WTC11 (cell line): Measurements from ENCODE around the gene OPRL1. TPM values are rescaled to one million over a fixed set of nuclear protein-coding genes. Genes with fewer than 3 reads are reported as not detected.
A peak's percentile ranks its signal among the peaks of the same experiment; 100 is the strongest.

Experiments used
- ATAC-seq: fragments of 200-7000 bp; cut with Tn5 transposase; 2 replicates; pipeline ENCODE4 v1.10.0; 2021; ENCODE audit warnings: mild to moderate bottlenecking, moderate library complexity
- CTCF ChIA-PET: fragments of 300-600 bp; sonication (Branson Sonifier 250); formaldehyde crosslinking; loops from one replicate; lab custom pipeline; 2021; ENCODE audit warnings: antibody characterized with exemption; lab: Charles Lee
- POLR2A ChIA-PET: fragments of 350-600 bp; sonication (Branson Sonifier 250); formaldehyde crosslinking; loops from one replicate; lab custom pipeline; 2021; ENCODE audit warnings: antibody characterized with exemption; lab: Charles Lee
- DNase-seq: peaks from one replicate; pipeline ENCODE4 v3.0.0; 2021; ENCODE audit warnings: low spot score
- H3K27ac Mint-ChIP-seq: 2 replicates; pipeline ENCODE4 v1.8.0; 2021; ENCODE audit warnings: mixed read lengths
- H3K27me3 Mint-ChIP-seq: 2 replicates; pipeline ENCODE4 v1.8.0; 2021; ENCODE audit warnings: low read depth, mild to moderate bottlenecking, moderate library complexity, mixed read lengths
- H3K36me3 Mint-ChIP-seq: 2 replicates; pipeline ENCODE4 v1.8.0; 2021; ENCODE audit warnings: mixed read lengths
- H3K4me1 Mint-ChIP-seq: 2 replicates; pipeline ENCODE4 v1.8.0; 2022; ENCODE audit warnings: mixed read lengths
- H3K4me3 Mint-ChIP-seq: 2 replicates; pipeline ENCODE4 v1.8.0; 2021; ENCODE audit warnings: mild to moderate bottlenecking, moderate library complexity, mixed read lengths
- H3K9me3 Mint-ChIP-seq: 2 replicates; pipeline ENCODE4 v1.8.0; 2021; ENCODE audit warnings: mixed read lengths
- AFF4 ChIP-seq: sonication (generic); formaldehyde crosslinking; IDR thresholded peaks from 2 replicates; pipeline ENCODE4 v1.8.1; 2023; ENCODE audit warnings: mild to moderate bottlenecking, missing genetic modification reagents, borderline replicate concordance
- ARID4B ChIP-seq: sonication (generic); formaldehyde crosslinking; IDR thresholded peaks from 2 replicates; pipeline ENCODE4 v1.8.0; 2023; ENCODE audit warnings: missing genetic modification reagents, mild to moderate bottlenecking, borderline replicate concordance
- CBFB ChIP-seq: sonication (generic); formaldehyde crosslinking; IDR thresholded peaks from 2 replicates; pipeline ENCODE4 v1.8.1; 2022; ENCODE audit warnings: mild to moderate bottlenecking, low read depth, missing genetic modification reagents
- CTCF ChIP-seq: fragments of 200-600 bp; IDR thresholded peaks from 2 replicates; pipeline ENCODE4 v1.8.0; 2022; ENCODE audit warnings: antibody characterized with exemption
- EMX1 ChIP-seq: fragments of 250-450 bp; sonication (Bioruptor Pico); IDR thresholded peaks from 2 replicates; pipeline ENCODE4 v1.8.0; 2021; ENCODE audit warnings: mild to moderate bottlenecking
- FOXK1 ChIP-seq: sonication (generic); formaldehyde crosslinking; IDR thresholded peaks from 2 replicates; pipeline ENCODE4 v1.8.0; 2022; ENCODE audit warnings: mild to moderate bottlenecking, moderate library complexity, missing genetic modification reagents
- FOXP4 ChIP-seq: sonication (generic); formaldehyde crosslinking; IDR thresholded peaks from 2 replicates; pipeline ENCODE4 v1.8.0; 2022; ENCODE audit warnings: mild to moderate bottlenecking, missing genetic modification reagents
- GABPB1 ChIP-seq: sonication (generic); formaldehyde crosslinking; IDR thresholded peaks from 2 replicates; pipeline ENCODE4 v1.8.1; 2023; ENCODE audit warnings: mild to moderate bottlenecking, missing genetic modification reagents
- HMGXB4 ChIP-seq: sonication (generic); formaldehyde crosslinking; IDR thresholded peaks from 2 replicates; pipeline ENCODE4 v1.8.1; 2023; ENCODE audit warnings: mild to moderate bottlenecking, moderate library complexity, missing genetic modification reagents
- MAX ChIP-seq: sonication (generic); formaldehyde crosslinking; IDR thresholded peaks from 2 replicates; pipeline ENCODE4 v1.8.0; 2022; ENCODE audit warnings: mild to moderate bottlenecking, missing genetic modification reagents
- NR2C2 ChIP-seq: sonication (generic); formaldehyde crosslinking; IDR thresholded peaks from 2 replicates; pipeline ENCODE4 v1.8.0; 2022; ENCODE audit warnings: mild to moderate bottlenecking, missing genetic modification reagents
- SP1 ChIP-seq: sonication (generic); formaldehyde crosslinking; conservative IDR thresholded peaks from 2 replicates; pipeline ENCODE4 v1.8.1; 2022; ENCODE audit warnings: missing genetic modification reagents
- TEAD4 ChIP-seq: sonication (generic); formaldehyde crosslinking; IDR thresholded peaks from 2 replicates; pipeline ENCODE4 v1.8.0; 2022; ENCODE audit warnings: mild to moderate bottlenecking, missing genetic modification reagents
- USF1 ChIP-seq: sonication (generic); formaldehyde crosslinking; IDR thresholded peaks from 2 replicates; pipeline ENCODE4 v1.8.0; 2022; ENCODE audit warnings: mild to moderate bottlenecking, missing genetic modification reagents
- ZNF138 ChIP-seq: sonication (generic); formaldehyde crosslinking; conservative IDR thresholded peaks from 2 replicates; pipeline ENCODE4 v1.8.1; 2022; ENCODE audit warnings: mild to moderate bottlenecking, moderate library complexity, missing genetic modification reagents
- ZNF263 ChIP-seq: sonication (generic); formaldehyde crosslinking; IDR thresholded peaks from 2 replicates; pipeline ENCODE4 v1.8.1; 2022; ENCODE audit warnings: low read depth, mild to moderate bottlenecking, moderate library complexity, missing genetic modification reagents
- ZNF423 ChIP-seq: fragments of 250-450 bp; sonication (Bioruptor Pico); IDR thresholded peaks from 2 replicates; pipeline ENCODE4 v2.1.2; 2022; ENCODE audit warnings: mild to moderate bottlenecking, moderate library complexity
- total RNA-seq: library from RNA; stranded (reverse); gene quantifications from 3 replicates; pipeline ENCODE4 v1.2.3, GENCODE V29; 2021

OPRL1 gene
- total RNA-seq, 1 experiment from 2014 or later: 2.0 TPM

GRCh38 chr20:64056889-64057627 lies 22.8 kb upstream of the OPRL1 start (continued):
- peak; percentile 41 for TF ChIP-seq FOXP4 (CRISPR knock-in tag)
- 0 out of 2 replicates have a peak, but pooled peaks have one; percentile 41 for TF ChIP-seq ZNF138
- TF ChIP-seq AFF4 (CRISPR knock-in tag): no peak

- CTCF ChIA-PET: interaction anchor here (0.6 to 2.9 kb wide), 34 partner anchors 8 to 562 kb away, joined by 3 to 40 read pairs (median 3); partner anchors contain the start of genes NPBWR2, OPRL1, PRPF6 and RGS19
- peaks cover 27% of the 10 kb centered on the region for H3K4me1 Mint-ChIP-seq
- DNase-seq (peak; percentile 94), ATAC-seq (peak; percentile 77)
- no peaks in the 10 kb centered on the region for H3K9me3 Mint-ChIP-seq
- H3K4me3 Mint-ChIP-seq: no peak overlapping the region
- POLR2A ChIA-PET: interaction anchor here (0.6 to 1.1 kb wide), 2 partner anchors 58 to 77 kb away, joined by 3 to 4 read pairs; no protein-coding TSS in a partner anchor
- peaks cover 5% of the 10 kb centered on the region for H3K27me3 Mint-ChIP-seq
- H3K27ac Mint-ChIP-seq: no peak overlapping the region
- no peaks in the 10 kb centered on the region for H3K36me3 Mint-ChIP-seq
- TF ChIP-seq MAX (peak; percentile 41; the same call in 1 of the 2 replicates), SP1 (CRISPR knock-in tag) (peak; percentile 57), EMX1 (CRISPR knock-in tag) (no peak), CBFB (CRISPR knock-in tag) (no peak), HMGXB4 (CRISPR knock-in tag) (peak; percentile 44), ARID4B (CRISPR knock-in tag) (0 out of 2 replicates have a peak, but pooled peaks have one; percentile 37), NR2C2 (CRISPR knock-in tag) (no peak), TEAD4 (no peak), FOXK1 (CRISPR knock-in tag) (no peak), ZNF423 (CRISPR knock-in tag) (peak; percentile 69), USF1 (CRISPR knock-in tag) (no peak), GABPB1 (CRISPR knock-in tag) (peak; percentile 40), ZNF263 (no peak), CTCF (peak; percentile 82)
Observed at GRCh38 chr20:64057628-64058498, 22.0 kb upstream of the OPRL1 start.
